Fibroblast of gingiva (primary cell): Measurements from ENCODE around the gene COMMD6.

Source experiments
- DNase-seq: peaks from one replicate; pipeline ENCODE4 v3.0.0-alpha.2; 2011; ENCODE audit warnings: low read depth

The COMMD6 gene

DNA sequence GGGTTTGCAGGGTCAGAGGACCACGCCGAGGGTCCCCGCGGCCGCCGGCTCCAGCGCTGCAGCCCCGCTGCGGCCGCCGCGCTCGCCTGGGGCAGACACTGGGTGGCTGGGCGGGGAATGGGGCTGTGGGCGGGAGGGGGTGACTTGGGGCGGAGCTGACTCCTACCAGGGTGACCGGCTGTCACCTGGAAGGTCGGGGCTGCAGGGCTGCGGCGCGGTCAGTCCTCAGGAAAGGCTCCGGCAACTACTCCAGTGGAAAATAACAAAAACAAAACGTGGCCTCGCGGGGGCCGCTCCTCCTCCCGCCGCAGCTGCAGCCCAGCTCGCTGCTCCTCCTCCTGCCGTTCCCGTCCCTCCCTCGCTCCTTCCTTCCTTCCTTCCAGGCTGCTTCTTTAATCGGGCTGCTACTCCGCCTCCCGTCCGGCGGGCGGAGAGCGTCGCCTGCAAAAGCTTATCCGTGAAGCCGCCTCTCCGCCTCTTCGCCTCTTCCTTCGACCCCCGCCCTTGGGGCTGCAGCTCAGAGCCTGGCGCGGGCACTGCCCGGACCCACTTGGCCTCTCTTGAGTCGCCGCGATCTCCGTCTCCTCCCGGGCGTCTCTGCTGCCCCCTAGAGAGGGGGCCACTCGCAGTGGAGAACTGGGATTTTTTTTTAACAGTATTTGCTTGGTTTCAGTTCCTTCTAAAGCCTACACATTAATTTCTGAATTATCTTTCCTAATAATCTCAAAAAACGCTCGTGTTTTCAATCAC is 55.4 kb downstream of the COMMD6 start, which contains the start of gene TBC1D4:
TBC1D4 (minus strand) TSS at position 100 of the 750 bp plus-strand sequence. CDS start 402 bp downstream, outside the sequence.
- peak; percentile 92 for DNase-seq

DNA sequence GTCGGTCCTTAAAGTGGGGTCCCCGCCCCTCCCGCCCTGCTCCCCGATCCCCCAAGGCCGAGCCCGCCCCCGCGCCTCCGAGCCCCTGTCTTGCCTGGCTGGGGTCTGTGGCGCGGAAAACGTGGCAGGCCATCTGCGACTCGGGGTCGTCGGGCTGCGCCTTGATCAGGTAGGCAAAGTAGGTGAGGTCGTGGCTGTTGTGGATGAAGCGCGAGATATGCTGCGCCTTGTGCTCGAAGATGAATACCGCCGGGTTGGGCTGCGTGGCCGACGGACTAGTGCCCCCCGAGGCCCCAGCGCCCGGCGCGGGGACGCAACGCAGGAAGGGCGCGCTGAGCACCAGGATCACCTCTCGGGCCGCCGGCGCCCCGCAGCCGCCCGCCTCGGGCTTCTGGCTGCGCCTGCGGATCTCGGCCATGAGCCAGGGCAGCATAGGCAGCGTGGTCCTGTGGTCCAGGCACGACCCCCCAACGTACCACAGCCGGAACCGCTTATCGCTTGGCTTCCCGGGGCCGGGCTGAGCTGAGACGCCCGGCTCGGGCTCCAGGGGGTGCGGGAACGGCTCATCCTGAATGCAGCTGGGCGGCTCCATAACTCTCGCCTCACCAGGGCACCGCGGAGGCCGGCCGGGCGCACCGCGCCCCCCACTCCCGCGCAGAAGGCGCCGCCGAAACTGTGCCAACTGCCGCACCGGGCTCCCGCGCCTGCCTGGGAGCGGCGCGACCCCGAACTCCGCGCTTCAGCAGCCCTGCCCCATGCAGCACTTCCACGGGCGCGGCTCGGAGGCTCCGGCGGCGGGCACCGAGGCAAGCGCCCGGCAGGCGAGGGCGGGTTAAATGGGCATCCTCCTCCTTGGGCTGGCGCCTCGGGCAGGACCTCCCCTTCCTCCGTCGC is 56.2 kb downstream of the COMMD6 start:
- no peak for DNase-seq

DNA sequence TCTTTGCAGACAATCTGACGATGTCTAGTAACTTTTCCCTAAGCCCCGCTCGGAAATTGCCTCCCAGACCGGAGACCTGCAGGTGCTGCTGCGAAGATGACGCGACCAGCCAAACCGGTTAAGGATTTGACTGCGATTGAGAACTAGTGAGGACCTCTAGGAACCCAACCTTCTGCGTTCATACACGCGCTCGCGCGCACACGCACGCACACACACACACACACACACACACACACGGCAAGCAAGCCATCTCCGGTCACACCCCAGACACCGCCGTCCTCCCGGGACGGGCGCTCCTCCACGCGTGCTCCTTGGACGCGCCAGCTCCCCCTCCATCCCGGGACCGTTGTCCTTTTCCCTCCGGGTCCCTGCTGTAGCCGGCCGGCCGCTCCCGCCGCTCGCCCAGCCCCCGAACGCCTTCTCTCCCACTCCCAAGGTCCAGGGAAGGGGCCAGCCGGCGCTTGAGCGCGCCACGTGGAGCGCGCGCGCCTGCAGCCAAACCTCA is 56.9 kb downstream of the COMMD6 start:
- DNase-seq, result peak; percentile 55

DNA sequence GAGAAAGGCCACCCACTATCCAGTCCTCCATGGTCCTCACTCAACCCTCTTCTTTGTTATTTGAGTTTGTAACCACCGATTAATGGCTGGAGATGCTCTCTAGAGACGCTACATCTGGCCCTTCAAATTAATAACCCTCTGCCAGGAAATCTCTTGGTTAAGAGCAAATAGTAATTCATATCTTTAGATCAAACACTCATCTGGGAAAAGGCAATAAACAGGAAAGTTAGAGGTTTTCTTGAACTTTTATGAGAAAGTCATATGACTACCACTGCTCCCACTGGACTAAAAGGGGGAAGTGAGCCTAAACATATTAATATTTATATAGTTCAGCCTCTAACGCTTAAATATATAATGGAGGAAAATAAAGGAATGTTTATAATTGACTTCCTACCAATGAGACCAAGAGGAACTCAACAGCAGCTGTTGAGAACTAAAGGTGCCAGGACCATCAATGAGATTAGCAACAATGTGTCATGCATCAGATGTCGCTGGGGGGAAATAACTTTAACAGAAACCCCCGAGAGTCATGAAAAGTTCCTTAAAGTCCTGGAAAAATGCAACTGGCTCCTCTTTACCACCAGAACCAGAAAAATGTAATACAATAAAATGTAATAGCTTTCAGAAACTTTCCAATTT is 58.4 kb downstream of the COMMD6 start:
- DNase-seq, result no peak

DNA sequence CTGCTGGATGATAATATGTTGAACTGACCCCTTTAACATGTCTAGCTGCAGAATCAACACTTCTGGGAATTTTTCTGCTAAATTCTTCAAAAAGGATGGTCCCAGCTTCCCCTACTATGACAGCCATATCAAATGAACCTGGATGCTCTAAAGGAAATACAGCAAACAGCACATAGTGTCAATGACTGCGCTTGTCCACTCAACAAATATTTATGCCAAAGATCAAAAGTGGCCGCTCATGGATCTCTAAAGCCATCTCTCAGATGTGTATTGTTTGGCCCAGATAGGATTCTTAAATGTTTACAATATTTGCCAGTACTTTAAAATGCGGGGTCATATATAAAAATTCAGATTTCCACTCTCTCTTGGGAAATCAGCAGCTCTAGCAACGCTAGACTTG is 59.0 kb downstream of the COMMD6 start:
- no peak for DNase-seq
